HUES48 (cell line): ENCODE data around the gene PDZD2.
"Not testable (repeated sequence)": the region's sequence is repeated elsewhere in the genome, so short reads cannot be mapped to it uniquely, and the experiment has no call there.

ENCODE experiments used
- H3K27ac ChIP-seq: one replicate; pipeline ENCODE4 v1.7.0; 2013; ENCODE audit warnings: low read depth, low read length, inconsistent platforms
- H3K27me3 ChIP-seq: 2 replicates; pipeline ENCODE4 v1.6.1; 2013; ENCODE audit warnings: mild to moderate bottlenecking, low read length; ENCODE audit not compliant: control insufficient read depth, insufficient read depth
- H3K36me3 ChIP-seq: 2 replicates; pipeline ENCODE4 v1.6.1; 2013; ENCODE audit warnings: low read length; ENCODE audit not compliant: control insufficient read depth, insufficient read depth
- H3K4me1 ChIP-seq: 2 replicates; pipeline ENCODE4 v1.6.1; 2013; ENCODE audit warnings: mild to moderate bottlenecking, low read length; ENCODE audit not compliant: control insufficient read depth, insufficient read depth
- H3K4me3 ChIP-seq: 2 replicates; pipeline ENCODE4 v1.5.1; 2013; ENCODE audit warnings: mild to moderate bottlenecking, low read depth, low read length
- H3K9ac ChIP-seq: 2 replicates; pipeline ENCODE4 v1.6.1; 2013; ENCODE audit warnings: mild to moderate bottlenecking, low read depth, low read length, moderate library complexity
- H3K9me3 ChIP-seq: 2 replicates; pipeline ENCODE4 v1.6.1; 2013; ENCODE audit warnings: low read length; ENCODE audit not compliant: control insufficient read depth, insufficient read depth

PDZD2 gene

DNA sequence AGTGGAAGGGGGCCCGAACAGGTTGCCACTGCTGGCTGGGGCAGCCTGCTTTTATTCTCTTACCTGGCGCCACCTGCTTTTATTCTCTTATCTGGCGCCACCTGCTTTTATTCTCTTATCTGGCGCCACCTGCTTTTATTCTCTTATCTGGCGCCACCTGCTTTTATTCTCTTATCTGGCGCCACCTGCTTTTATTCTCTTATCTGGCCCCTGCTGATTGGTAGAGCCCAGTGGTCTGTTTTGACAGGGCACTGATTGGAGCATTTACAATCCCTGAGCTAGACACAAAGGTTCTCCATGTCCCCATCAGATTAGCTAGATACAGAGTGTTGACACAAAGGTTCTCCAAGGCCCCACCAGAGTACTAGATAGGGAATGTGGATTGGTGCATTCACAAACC lies 52.5 kb downstream of the PDZD2 start:
- H3K9me3 ChIP-seq, H3K4me3 ChIP-seq, H3K4me1 ChIP-seq, H3K27ac ChIP-seq, H3K27me3 ChIP-seq, H3K9ac ChIP-seq, H3K36me3 ChIP-seq: not testable (repeated sequence)

DNA sequence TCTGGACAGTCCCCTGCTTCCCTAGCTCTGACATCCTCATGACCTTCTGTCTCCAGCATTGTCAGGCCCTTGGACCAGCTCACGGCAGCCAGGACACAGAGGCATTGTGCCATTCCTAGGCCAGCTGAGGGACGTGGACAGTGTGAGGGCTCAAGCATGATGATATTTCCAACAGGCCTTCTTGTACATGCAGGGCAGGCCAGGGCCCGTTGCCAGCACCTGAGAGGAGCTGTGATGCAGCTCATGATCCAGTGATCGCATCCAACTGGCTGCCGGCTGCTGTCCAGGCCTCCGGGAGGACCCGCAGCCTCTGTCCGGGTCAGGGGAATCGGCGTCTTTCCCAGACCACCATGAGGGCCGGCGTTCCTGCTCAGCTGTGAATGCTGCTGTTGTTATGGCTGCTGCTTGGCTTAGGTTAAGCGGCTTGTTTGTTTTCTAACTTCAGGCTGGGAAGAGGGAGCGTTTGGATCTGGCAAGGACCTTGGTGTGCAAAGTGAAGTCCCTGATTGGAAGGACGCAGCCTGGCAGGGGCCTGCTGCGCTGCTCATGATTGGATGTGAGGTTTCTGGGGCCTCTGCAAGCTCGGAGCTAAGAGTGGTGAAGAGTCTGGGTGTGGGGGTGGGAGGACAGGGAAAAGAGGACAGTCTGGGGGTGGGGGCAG lies 53.8 kb downstream of the PDZD2 start:
- no peak overlapping the region for H3K9ac ChIP-seq
- H3K27ac ChIP-seq = no peak overlapping the region
- no peaks in the 10 kb centered on the region for H3K36me3 ChIP-seq
- no peaks in the 10 kb centered on the region for H3K27me3 ChIP-seq
- H3K9me3 ChIP-seq = no peaks in the 10 kb centered on the region
- no peak overlapping the region for H3K4me3 ChIP-seq
- H3K4me1 ChIP-seq = peaks cover 9% of the 10 kb centered on the region; the same call in 1 of the 2 replicates

DNA sequence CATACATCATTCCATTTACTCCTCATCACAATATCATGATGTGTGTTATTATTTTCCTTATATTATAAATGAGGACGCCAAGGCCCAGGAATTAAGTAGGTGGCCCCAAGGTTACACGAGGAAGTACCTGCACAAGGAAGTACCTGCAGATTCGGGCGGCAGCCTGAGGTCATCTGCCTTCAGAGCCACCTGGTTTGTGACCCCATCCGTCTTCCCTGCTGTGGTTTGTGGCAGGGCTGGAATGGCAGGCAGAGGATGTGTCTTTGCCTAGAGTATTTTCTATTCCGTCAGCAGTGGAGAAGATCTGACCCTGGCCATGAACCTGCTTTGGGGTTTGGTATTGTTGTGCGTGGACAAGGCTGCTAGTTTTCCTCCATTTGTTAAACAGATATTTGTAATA lies 59.7 kb downstream of the PDZD2 start:
- no peak overlapping the region for H3K9ac ChIP-seq
- no peaks in the 10 kb centered on the region; the same call in 1 of the 2 replicates for H3K4me1 ChIP-seq
- no peak overlapping the region for H3K27ac ChIP-seq
- no peaks in the 10 kb centered on the region for H3K36me3 ChIP-seq
- no peak overlapping the region for H3K4me3 ChIP-seq
- no peaks in the 10 kb centered on the region for H3K27me3 ChIP-seq
- H3K9me3 ChIP-seq = no peaks in the 10 kb centered on the region

DNA sequence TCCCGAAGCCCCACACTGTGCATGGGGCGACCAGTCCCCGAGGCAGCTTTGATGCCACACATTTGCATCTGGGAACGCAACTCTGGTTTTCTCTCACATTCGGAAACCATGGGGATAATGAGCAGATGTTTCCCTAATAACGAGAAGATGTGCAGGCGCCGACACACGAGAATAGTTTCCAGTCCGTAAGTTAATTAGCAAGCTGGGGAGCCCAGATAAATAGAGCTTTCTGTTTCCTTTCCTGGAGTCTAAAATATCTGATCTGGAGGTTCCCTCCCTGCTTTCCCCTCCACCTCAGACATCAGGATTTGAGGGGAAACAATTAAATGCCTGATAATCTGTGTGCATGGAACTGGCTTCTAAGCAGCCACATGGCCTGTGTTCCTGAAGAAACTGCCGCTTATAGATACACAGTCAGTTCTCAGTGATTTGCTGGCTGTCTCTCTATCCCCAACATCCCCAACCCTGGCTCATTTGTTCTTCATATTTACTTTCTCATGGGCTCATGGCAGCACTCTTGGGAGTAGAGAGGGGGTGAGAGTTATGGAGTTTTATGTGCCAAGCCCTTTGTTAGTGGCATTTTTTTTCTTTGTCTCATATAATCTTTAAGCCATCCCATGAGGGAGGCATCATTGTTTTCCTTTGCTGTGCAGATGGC lies 62.8 kb downstream of the PDZD2 start:
- Histone ChIP-seq H3K27me3 (no peaks in the 10 kb centered on the region), H3K36me3 (no peaks in the 10 kb centered on the region), H3K27ac (no peak overlapping the region), H3K4me3 (no peak overlapping the region), H3K9me3 (no peaks in the 10 kb centered on the region), H3K4me1 (no peaks in the 10 kb centered on the region; the same call in 1 of the 2 replicates), H3K9ac (no peak overlapping the region)

DNA sequence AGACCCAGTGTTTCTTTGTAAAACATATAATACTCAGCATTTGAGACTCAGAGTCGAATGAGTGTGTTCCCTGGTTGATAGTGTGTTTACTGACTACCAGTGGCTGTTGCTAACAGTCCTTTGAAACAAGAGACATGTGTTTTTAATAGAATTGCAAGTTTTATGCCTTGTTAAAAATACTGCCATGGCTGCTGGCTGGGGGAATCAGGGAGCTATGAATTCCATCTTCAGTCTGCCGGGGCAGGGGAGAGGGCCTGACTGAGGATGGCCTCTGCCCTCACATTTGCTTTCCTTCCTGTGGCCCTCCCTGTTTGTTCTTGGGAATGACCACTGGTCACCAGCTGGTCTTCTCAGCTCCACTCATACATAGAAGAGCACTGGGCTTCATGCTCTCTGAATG lies 63.8 kb downstream of the PDZD2 start:
- H3K4me3 ChIP-seq = no peak overlapping the region
- no peaks in the 10 kb centered on the region for H3K27me3 ChIP-seq
- no peak overlapping the region for H3K27ac ChIP-seq

DNA sequence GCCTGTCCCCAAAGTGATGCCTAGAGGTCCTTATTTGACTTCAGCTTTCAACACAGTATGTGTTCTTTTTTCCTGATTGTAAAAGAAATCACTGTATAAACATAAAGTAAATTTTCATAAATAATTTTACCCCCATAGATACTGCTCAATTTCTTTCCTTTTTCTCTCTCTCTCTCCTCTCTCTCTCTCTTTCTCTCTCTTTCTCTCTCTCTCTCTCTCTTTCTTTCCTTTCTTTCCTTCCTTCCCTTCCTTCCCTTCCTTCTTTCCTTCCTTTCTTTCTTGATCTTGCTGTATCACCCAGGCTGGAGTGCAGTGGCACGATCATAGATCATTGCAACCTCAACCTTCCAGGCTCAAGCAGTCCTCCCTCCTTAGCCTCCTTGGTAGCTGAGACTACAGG lies 64.8 kb downstream of the PDZD2 start:
- H3K4me1 ChIP-seq = no peaks in the 10 kb centered on the region; the same call in 1 of the 2 replicates
- H3K27ac ChIP-seq = no peak overlapping the region
- H3K9me3 ChIP-seq = no peaks in the 10 kb centered on the region
- no peak overlapping the region for H3K9ac ChIP-seq
- no peak overlapping the region for H3K4me3 ChIP-seq
- H3K27me3 ChIP-seq = no peaks in the 10 kb centered on the region
- no peaks in the 10 kb centered on the region for H3K36me3 ChIP-seq

More for the DNA sequence above, 63.8 kb downstream of the PDZD2 start:
- Histone ChIP-seq H3K9ac (no peak overlapping the region), H3K4me1 (no peaks in the 10 kb centered on the region; the same call in 1 of the 2 replicates), H3K36me3 (no peaks in the 10 kb centered on the region), H3K9me3 (no peaks in the 10 kb centered on the region)

DNA sequence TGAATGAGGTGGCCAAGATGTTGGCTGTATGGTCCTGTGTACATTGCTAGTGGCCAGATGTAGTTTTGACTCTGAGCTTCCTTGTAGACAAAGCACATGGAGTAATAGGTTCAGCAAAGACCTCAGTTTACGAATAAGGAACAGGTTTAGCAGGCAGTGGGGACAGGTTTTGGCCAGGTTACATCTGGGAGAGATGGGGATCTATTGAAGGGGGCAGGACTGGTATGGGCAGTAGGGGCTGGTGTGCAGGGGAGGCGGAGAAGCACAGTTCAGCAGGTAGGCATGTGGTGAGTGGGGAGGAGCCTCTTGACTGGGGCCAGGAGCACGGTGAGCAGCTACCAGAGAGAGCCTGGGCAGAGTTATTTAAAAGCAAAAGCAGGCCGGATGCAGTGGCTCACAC lies 67.3 kb downstream of the PDZD2 start:
- H3K36me3 ChIP-seq = no peaks in the 10 kb centered on the region
- H3K4me1 ChIP-seq = no peaks in the 10 kb centered on the region; the same call in 1 of the 2 replicates

DNA sequence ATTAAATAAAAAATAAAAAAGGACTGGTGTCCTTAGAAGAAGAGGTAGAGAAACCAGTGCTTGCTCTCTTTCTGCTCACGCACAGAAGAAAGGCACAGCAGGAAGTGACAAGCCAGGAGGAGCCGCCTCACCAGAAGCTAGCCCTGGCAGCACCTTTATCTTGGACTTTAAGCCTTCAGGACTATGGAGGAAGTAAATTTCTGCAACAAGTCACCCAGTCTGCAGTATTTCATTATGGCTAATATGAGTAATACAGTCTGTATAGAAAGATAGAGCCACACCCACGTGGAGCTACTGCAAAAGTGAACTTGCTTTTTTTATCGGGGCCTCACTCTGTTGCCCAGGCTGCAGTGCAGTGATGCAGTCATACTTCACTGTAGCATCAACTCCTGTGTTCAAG lies 68.4 kb downstream of the PDZD2 start:
- H3K9me3 ChIP-seq = no peaks in the 10 kb centered on the region
- H3K27me3 ChIP-seq = no peaks in the 10 kb centered on the region
- H3K4me3 ChIP-seq = no peak overlapping the region
- H3K27ac ChIP-seq = no peak overlapping the region
- H3K4me1 ChIP-seq = no peaks in the 10 kb centered on the region
- no peak overlapping the region for H3K9ac ChIP-seq
- no peaks in the 10 kb centered on the region for H3K36me3 ChIP-seq

More for the DNA sequence above, 67.3 kb downstream of the PDZD2 start:
- no peak overlapping the region for H3K4me3 ChIP-seq
- H3K27ac ChIP-seq = no peak overlapping the region
- H3K27me3 ChIP-seq = no peaks in the 10 kb centered on the region
- no peaks in the 10 kb centered on the region for H3K9me3 ChIP-seq
- H3K9ac ChIP-seq = no peak overlapping the region

DNA sequence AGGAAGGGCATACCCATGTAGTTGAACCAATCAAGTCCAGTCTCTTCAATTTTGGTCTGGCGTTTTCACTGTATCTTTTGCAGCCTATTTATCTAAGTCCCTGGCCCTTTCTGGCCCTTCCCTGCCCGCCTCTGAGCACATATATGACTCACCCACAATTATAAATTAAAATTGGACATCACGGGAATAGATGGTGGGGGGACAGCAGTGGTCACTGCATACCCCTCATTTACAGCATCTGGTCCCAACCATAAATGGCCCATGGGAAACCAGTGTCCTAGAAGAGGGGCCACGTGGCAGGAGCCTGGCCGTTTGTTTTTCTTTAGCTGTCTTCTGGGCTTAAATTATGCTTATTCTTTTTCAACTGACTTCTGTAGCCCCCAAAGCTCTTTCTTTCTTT lies 69.2 kb downstream of the PDZD2 start:
- no peak overlapping the region for H3K9ac ChIP-seq
- no peaks in the 10 kb centered on the region for H3K9me3 ChIP-seq
- H3K4me3 ChIP-seq = no peak overlapping the region
- no peaks in the 10 kb centered on the region for H3K4me1 ChIP-seq
- no peak overlapping the region for H3K27ac ChIP-seq
- H3K36me3 ChIP-seq = no peaks in the 10 kb centered on the region
- H3K27me3 ChIP-seq = no peaks in the 10 kb centered on the region

DNA sequence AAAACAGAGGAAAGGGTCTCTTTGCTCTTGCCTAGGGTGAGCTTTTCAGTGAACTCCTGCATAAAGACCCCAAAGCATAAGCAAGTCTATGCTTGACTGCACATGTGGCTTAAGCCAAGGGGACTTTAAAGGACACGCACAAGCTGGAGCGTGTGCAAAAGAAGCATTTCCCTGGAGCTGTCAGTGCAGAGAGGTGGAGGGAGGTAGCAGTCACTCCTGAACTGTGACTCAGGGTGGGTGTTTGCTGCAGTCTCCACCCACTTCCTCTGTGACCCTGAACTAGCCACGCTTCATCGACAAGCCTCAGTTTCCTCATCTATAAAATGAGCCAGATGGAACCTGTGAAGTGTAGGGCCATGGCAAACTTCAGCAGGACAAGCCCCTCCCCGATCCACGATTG lies 72.4 kb downstream of the PDZD2 start:
- H3K27ac ChIP-seq = no peak overlapping the region
- H3K27me3 ChIP-seq = no peaks in the 10 kb centered on the region
- no peaks in the 10 kb centered on the region for H3K36me3 ChIP-seq
- no peak overlapping the region for H3K9ac ChIP-seq
- no peaks in the 10 kb centered on the region for H3K4me1 ChIP-seq
- no peak overlapping the region for H3K4me3 ChIP-seq
- H3K9me3 ChIP-seq = no peaks in the 10 kb centered on the region

DNA sequence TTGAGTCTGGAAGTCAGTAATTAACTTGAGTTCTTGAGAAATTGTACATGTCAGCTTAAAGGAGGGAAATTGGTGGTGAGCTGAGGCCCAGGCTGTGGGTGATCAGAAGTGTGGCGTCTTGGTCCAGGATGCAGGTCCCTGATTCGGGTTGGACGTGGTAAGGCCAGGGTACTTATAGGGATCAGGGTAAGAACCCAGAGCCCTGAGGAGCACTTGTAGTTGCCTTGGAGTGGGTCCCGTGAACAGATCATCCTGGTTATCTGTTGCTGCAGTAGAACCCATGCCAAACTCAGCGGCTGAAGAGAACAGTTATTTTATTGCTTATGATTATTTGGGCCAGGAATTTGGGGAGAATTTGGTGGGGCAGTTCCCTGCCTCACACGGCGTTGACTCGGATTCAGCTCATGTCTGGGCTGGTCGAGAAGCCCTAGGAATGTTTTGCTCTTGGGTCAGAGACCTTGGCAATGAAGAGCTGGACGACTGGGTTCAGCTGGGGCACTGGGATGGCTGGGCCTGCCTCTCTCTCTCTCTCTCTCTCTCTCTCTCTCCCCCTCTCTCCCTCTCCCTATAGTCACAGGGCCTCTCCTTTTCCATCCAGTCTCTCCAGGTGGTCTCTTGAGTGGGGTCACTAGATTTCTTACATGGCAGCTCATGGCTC lies 73.1 kb downstream of the PDZD2 start:
- Histone ChIP-seq H3K9me3 (no peaks in the 10 kb centered on the region), H3K27me3 (no peaks in the 10 kb centered on the region), H3K4me3 (no peak overlapping the region), H3K9ac (no peak overlapping the region), H3K36me3 (no peaks in the 10 kb centered on the region), H3K27ac (no peak overlapping the region), H3K4me1 (no peaks in the 10 kb centered on the region)
